Measurements from ENCODE around the gene TNFSF12.

TNFSF12 gene

GRCh38 chr17:7538891-7539545 lies 9.8 kb upstream of the TNFSF12 start:
- in situ Hi-C loops (cut with MboI; ENCODE audit: low sequenced_read_pairs, unreplicated experiment), result no loop called here
- TF ChIP-seq, protein P1, sequence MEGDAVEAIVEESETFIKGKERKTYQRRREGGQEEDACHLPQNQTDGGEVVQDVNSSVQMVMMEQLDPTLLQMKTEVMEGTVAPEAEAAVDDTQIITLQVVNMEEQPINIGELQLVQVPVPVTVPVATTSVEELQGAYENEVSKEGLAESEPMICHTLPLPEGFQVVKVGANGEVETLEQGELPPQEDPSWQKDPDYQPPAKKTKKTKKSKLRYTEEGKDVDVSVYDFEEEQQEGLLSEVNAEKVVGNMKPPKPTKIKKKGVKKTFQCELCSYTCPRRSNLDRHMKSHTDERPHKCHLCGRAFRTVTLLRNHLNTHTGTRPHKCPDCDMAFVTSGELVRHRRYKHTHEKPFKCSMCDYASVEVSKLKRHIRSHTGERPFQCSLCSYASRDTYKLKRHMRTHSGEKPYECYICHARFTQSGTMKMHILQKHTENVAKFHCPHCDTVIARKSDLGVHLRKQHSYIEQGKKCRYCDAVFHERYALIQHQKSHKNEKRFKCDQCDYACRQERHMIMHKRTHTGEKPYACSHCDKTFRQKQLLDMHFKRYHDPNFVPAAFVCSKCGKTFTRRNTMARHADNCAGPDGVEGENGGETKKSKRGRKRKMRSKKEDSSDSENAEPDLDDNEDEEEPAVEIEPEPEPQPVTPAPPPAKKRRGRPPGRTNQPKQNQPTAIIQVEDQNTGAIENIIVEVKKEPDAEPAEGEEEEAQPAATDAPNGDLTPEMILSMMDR (IDR thresholded peaks at IDR 0.05; ENCODE audit: borderline replicate concordance, control extremely low read depth, extremely low read depth, insufficient read depth, missing control alignments), result no peak
- no peak for DNase-seq (ENCODE audit: low spot score)

DNA sequence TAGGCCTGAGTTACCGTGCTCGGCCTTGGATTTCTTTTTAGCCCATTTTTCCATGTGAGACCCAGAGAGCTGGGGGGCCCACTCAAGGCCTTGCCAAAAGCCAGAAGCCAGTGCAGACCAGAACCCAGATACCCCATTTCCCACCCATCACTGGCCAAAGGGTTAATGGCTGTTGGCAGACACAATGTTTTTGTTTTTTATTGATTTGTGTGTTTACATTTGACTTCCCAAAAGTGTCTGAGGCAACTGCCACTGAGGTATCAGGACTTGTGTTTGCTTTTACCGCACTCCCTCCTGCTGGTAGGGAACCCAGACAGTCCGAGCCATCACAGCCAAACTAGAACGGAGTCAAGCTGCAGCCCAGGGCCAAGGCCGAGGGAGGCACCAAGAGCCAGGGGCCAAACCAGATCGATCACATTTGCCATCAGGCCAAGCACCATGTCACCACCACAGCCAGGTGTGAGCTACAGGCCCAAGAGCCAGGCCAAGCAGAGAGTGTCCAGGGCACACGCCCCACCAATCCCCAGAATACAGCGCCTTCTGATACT lies 7.7 kb upstream of the TNFSF12 start:
- in situ Hi-C loops (cut with MboI; ENCODE audit: low sequenced_read_pairs, unreplicated experiment), result no loop called here
- DNase-seq (ENCODE audit: low spot score), result no peak
- TF ChIP-seq, protein P1 (IDR thresholded peaks at IDR 0.05; ENCODE audit: borderline replicate concordance, control extremely low read depth, extremely low read depth, insufficient read depth, missing control alignments), result no peak

DNA sequence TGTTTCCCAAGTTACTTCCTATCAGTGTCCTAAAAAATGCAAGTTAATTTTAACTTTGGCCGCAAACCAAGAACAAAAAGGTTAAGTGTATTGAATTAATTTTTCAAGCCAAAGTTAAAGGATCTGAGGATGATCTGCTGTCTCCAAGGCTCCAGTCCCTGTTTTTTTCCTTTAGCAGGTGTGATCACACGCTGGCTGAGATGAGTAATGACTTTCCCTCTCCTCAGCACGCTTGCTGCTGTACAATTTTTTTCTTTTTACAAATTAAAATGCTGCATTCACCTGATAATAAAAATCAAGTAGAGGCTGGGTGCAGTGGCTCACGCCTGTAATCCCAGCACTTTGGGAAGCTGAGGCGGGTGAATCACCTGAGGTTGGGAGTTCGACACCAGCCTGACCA lies 3.9 kb upstream of the TNFSF12 start:
- TF ChIP-seq, protein P1 (IDR thresholded peaks at IDR 0.05; ENCODE audit: borderline replicate concordance, control extremely low read depth, extremely low read depth, insufficient read depth, missing control alignments), result no peak
- DNase-seq (ENCODE audit: low spot score), result no peak
- in situ Hi-C loops (cut with MboI; ENCODE audit: low sequenced_read_pairs, unreplicated experiment), result no loop called here

- TF ChIP-seq, protein P1 (IDR thresholded peaks at IDR 0.05; ENCODE audit: borderline replicate concordance, control extremely low read depth, extremely low read depth, insufficient read depth, missing control alignments), result no peak
- in situ Hi-C loops (cut with MboI; ENCODE audit: low sequenced_read_pairs, unreplicated experiment), result no loop called here
- DNase-seq (ENCODE audit: low spot score), result no peak
Observed at GRCh38 chr17:7549401-7550055, 670 bp downstream of the TNFSF12 start.

GRCh38 chr17:7550344-7550743 lies 1.5 kb downstream of the TNFSF12 start:
- TF ChIP-seq, protein P1 (IDR thresholded peaks at IDR 0.05; ENCODE audit: borderline replicate concordance, control extremely low read depth, extremely low read depth, insufficient read depth, missing control alignments), result no peak
- DNase-seq (ENCODE audit: low spot score), result no peak
- in situ Hi-C loops (cut with MboI; ENCODE audit: low sequenced_read_pairs, unreplicated experiment), result no loop called here

- TF ChIP-seq, protein P1 (IDR thresholded peaks at IDR 0.05; ENCODE audit: borderline replicate concordance, control extremely low read depth, extremely low read depth, insufficient read depth, missing control alignments), result no peak
- in situ Hi-C loops (cut with MboI; ENCODE audit: low sequenced_read_pairs, unreplicated experiment), result no loop called here
- no peak for DNase-seq (ENCODE audit: low spot score)
Observed at GRCh38 chr17:7551396-7551795, 2.5 kb downstream of the TNFSF12 start.
